Measurements from ENCODE around the gene FGFR2.
"Not testable (repeated sequence)": the region's sequence is repeated elsewhere in the genome, so short reads cannot be mapped to it uniquely, and the experiment has no call there.

Gene FGFR2

GRCh38 chr10:121590772-121591171 lies 7.5 kb downstream of the FGFR2 start:
- DNase-seq (ENCODE audit: low read depth in 2 of 2), result no peak

- DNase-seq (ENCODE audit: low read depth in 2 of 2), result no peak
Measured at GRCh38 chr10:121589553-121589952, 8.7 kb downstream of the FGFR2 start.

DNA sequence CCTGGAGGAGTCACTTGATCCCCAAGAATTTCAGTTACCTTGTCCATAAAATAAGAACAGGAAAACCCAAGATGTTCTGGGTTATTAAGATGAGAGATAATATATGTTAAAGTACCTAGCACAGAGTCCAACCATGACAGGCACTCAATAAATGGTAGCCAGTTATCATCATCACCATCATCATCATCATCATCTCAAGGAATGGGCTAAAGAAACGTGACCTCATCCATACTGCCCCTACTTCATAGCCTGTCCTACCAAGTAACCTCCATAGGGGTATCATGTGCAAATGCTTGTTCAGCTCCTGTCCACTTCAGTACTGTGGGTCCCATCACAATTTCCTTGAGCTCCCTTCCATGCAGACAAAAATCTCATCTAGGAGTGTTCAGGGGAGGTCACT lies 14.4 kb downstream of the FGFR2 start:
- no peak for DNase-seq (ENCODE audit: low read depth in 2 of 2)

GRCh38 chr10:121583258-121583657 lies 15.0 kb downstream of the FGFR2 start:
- DNase-seq (ENCODE audit: low read depth in 2 of 2), result no peak

- no peak for DNase-seq (ENCODE audit: low read depth in 2 of 2)
Measured at GRCh38 chr10:121580276-121581116, 17.7 kb downstream of the FGFR2 start.

DNA sequence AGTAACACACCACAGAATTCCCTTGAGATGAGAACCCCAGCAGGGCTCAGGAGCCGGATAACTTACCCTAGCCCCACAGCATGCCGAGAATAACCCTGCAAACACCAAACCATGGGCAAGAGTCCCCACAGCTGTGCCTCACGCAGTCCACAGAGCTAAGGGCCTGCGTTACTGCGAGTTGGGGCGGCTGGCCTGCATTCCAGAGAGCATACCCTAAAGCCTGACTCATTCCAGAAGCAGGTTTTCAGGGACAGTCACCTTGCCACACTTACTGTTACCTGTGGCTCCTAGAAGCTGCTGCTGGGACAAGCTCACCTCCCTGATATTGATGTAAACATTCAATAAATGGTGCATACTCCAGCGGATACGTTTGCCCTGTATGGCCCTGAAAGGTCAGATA lies 18.6 kb downstream of the FGFR2 start:
- no peak for DNase-seq (ENCODE audit: low read depth in 2 of 2)

GRCh38 chr10:121578965-121579364 lies 19.3 kb downstream of the FGFR2 start:
- no peak for DNase-seq (ENCODE audit: low read depth in 2 of 2)

DNA sequence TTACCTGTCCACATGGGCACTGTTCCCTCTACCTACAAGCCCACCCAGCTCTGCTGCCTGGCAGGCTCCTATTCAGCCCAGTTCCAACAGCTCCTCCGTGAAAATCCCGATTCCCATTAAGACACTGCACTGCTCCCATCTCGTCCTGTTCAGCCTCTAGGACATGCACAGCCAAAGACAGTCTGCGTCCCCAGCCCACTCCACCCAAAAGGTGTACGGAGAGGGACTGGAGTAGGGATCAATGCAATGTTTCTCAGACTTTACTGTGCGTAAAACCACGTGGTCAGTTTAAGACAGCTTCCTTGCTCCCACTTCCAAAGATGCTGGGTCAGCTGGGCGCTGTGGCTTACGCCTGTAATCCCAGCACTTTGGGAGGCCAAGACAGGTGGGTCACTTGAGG lies 19.9 kb downstream of the FGFR2 start:
- DNase-seq (ENCODE audit: low read depth in 2 of 2), result no peak

DNA sequence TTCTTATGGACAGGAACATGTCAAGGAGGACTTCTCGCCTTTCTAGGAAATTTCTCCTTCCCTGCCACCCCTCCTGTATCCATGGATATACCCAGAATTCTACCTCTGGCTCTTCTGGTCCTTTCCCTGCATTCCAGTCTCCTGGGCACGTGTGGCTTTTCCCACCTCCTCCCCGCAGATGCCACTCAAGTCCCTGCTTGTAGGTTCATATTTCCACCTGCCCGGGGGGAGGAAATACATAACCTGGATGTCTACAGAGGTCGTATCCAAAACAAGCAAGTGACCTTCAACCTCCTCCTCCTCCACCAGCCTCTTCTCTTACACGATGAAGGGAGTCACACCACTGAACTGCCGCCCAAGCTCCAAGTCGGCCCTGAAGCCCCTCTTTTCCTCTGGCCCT lies 20.7 kb downstream of the FGFR2 start:
- no peak for DNase-seq (ENCODE audit: low read depth in 2 of 2)

DNA sequence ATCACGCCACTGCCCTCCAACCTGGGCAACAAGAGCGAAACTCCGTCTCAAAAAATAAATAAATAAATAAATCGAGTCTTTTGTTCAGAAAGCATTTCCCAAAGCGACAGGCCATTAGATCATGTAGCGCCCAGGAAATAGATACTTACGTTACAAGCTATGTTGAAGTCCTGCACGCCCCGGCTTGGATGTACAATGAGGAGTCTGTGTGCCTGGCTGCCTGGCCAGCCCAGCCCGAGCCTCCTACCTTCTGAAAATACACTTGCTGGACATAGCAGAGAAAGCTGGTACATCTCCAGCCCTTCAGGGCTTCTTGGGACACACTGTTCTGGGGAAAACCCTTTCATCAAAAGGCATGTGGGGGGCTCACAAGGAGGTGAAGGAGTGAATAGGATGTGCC lies 22.1 kb downstream of the FGFR2 start:
- DNase-seq (ENCODE audit: low read depth in 2 of 2), result no peak

- no peak for DNase-seq (ENCODE audit: low read depth in 2 of 2)
Measured at GRCh38 chr10:121574519-121575166, 23.6 kb downstream of the FGFR2 start.

- no peak for DNase-seq (ENCODE audit: low read depth in 2 of 2)
Measured at GRCh38 chr10:121573538-121573941, 24.7 kb downstream of the FGFR2 start.

GRCh38 chr10:121572859-121573537 lies 25.2 kb downstream of the FGFR2 start:
- DNase-seq (ENCODE audit: low read depth in 2 of 2), result no peak

GRCh38 chr10:121570315-121570714 lies 27.9 kb downstream of the FGFR2 start:
- DNase-seq (ENCODE audit: low read depth in 2 of 2), result no peak

- DNase-seq (ENCODE audit: low read depth in 2 of 2), result no peak
Measured at GRCh38 chr10:121568275-121568674, 30.0 kb downstream of the FGFR2 start.

- DNase-seq (ENCODE audit: low read depth in 2 of 2), result no peak
Measured at GRCh38 chr10:121567569-121567968, 30.7 kb downstream of the FGFR2 start.

- DNase-seq (ENCODE audit: low read depth in 2 of 2), result no peak
Measured at GRCh38 chr10:121566755-121567154, 31.5 kb downstream of the FGFR2 start.

GRCh38 chr10:121559326-121560026 lies 38.8 kb downstream of the FGFR2 start:
- no peak for DNase-seq (ENCODE audit: low read depth in 2 of 2)

DNA sequence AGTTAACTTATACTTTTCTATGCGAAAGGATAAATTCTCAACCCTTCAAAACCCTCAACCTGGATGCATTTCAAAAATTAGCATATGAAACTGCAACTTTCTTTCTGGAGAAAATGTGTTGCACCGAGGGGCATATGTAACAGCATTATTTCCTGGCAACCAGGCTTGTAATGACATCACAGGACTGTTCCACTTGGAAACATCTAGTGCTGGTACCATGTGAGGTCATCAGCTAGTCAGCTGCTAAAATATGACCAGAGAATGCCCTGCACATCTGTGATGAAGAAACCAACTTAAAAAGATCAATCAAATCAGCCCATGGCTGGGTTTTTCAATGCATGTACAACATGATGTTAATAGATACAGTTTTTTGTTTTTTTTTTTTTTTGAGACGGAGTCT lies 40.0 kb downstream of the FGFR2 start:
- DNase-seq (ENCODE audit: low read depth in 2 of 2), result no peak

- DNase-seq (ENCODE audit: low read depth in 2 of 2), result no peak
Measured at GRCh38 chr10:121556918-121557573, 41.2 kb downstream of the FGFR2 start.

DNA sequence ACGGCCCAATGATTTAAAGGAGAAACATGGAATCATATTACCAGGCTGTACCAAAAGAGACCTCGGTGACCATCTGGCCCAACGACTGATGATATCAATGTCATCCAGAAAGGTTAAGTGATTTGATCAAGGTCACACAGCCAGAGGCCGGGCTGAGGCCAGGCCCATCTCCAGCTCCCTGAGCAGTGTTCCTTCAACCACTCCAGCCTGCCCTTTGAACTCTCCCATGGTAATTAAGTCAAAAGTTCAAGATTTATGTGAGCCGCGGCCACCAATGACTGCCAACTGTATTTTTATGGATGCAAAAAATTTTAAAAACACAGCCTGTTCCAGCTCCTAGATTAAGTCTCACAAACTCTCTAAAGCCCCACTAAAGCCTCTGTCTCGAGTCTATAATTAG lies 41.8 kb downstream of the FGFR2 start:
- DNase-seq (ENCODE audit: low read depth in 2 of 2), result no peak

GRCh38 chr10:121554916-121555315 lies 43.3 kb downstream of the FGFR2 start:
- DNase-seq (ENCODE audit: low read depth in 2 of 2), result not testable (repeated sequence)
